ENCODE data around the gene DUSP7. TPM values are rescaled to one million over a fixed set of nuclear protein-coding genes. Genes with fewer than 3 reads are reported as not detected.
A peak's percentile ranks its signal among the peaks of the same experiment; 100 is the strongest.

Gene DUSP7
- total and polyA plus RNA-seq, 9 of the 15 experiments (the other 6 are each of a cell fraction or from before 2014, with no cell fraction given) = 0.45 to 15.8 (median 8.2) TPM

GRCh38 chr3:52030714-52031310, 25.6 kb downstream of the DUSP7 start:
- ATAC-seq = no peak
- CTCF ChIA-PET (ENCODE audit: low intra/inter-chr PET ratio) = no interaction called here

GRCh38 chr3:52029535-52029934, 26.8 kb downstream of the DUSP7 start:
- H3K27ac ChIP-seq (ENCODE audit: extremely low read depth, low read depth, low read length) = no peak overlapping the region
- 63% methylated on average over 4 of the region's 10 CpGs for WGBS (ENCODE audit: insufficient coverage, low coverage, missing lambda C conversion rate)
- ATAC-seq (no peak), DNase-seq (ENCODE audit: extremely low read depth in 1 of 4, low spot score in 3 of 4) (no peak), FAIRE-seq (no peak)
- H3K4me2 ChIP-seq (ENCODE audit: insufficient read depth, low read length) = peak overlapping the region; percentile 52; the same call in 1 of the 2 replicates
- H3K79me2 ChIP-seq (ENCODE audit: control insufficient read depth, insufficient read depth, low read length) = no peaks in the 10 kb centered on the region
- BruUV-seq (replicated peaks) = no TSS peak
- intact Hi-C loops (cut with micrococcal nuclease) = no loop called here
- ChIA-PET POLR2A (interaction anchor here (0.7 to 0.9 kb wide), 2 partner anchors 14 to 16 kb away, joined by 4 to 6 read pairs; no protein-coding TSS in a partner anchor), CTCF (ENCODE audit: low intra/inter-chr PET ratio) (no interaction called here)
- no peaks in the 10 kb centered on the region; the same call in 1 of the 2 replicates for H4K20me1 ChIP-seq (replicated peaks; ENCODE audit: control insufficient read depth, insufficient read depth, low read length)
- H3K4me1 ChIP-seq (replicated peaks in 1 of 2; ENCODE audit: control insufficient read depth in 2 of 2, insufficient read depth in 2 of 2, low read length in 2 of 2) = peaks cover 14 to 27% of the 10 kb centered on the region in 2 experiments
- no peak for TF ChIP-seq ZKSCAN1 (IDR thresholded peaks at IDR 0.05; ENCODE audit: low read depth, low read length)
- no peak overlapping the region for H3K9ac ChIP-seq (ENCODE audit: insufficient read depth in 1 of 2, low read depth in 2 of 2, low read length in 2 of 2)
- H2AFZ ChIP-seq (ENCODE audit: low read depth, low read length) = no peak overlapping the region
- in situ Hi-C loops (cut with MboI) = no loop called here
- H3K9me1 ChIP-seq (ENCODE audit: control insufficient read depth, insufficient read depth, low read length) = no peaks in the 10 kb centered on the region
- no peaks in the 10 kb centered on the region; a peak in 1 of 5 replicates for H3K27me3 ChIP-seq (ENCODE audit: control insufficient read depth in 2 of 2, insufficient read depth in 2 of 2, low read length in 2 of 2)
- H3K4me3 ChIP-seq = no peak overlapping the region
- H3K9me3 ChIP-seq (replicated peaks; ENCODE audit: control insufficient read depth, insufficient read depth, low read depth, low read length) = no peaks in the 10 kb centered on the region
- H3K36me3 ChIP-seq (ENCODE audit: control insufficient read depth, insufficient read depth, low read length) = no peaks in the 10 kb centered on the region

More at GRCh38 chr3:52030714-52031310, 25.6 kb downstream of the DUSP7 start:
- Histone ChIP-seq H3K4me2 (ENCODE audit: insufficient read depth, low read length) (no peak overlapping the region), H4K20me1 (replicated peaks; ENCODE audit: control insufficient read depth, insufficient read depth, low read length) (no peaks in the 10 kb centered on the region; the same call in 1 of the 2 replicates), H3K36me3 (ENCODE audit: control insufficient read depth, insufficient read depth, low read length) (no peaks in the 10 kb centered on the region), H3K4me1 (replicated peaks in 1 of 2; ENCODE audit: control insufficient read depth in 2 of 2, insufficient read depth in 2 of 2, low read length in 2 of 2) (peaks cover 14 to 27% of the 10 kb centered on the region in 2 experiments), H3K4me3 (no peak overlapping the region), H3K9me3 (replicated peaks; ENCODE audit: control insufficient read depth, insufficient read depth, low read depth, low read length) (no peaks in the 10 kb centered on the region), H3K27me3 (ENCODE audit: control insufficient read depth in 2 of 2, insufficient read depth in 2 of 2, low read length in 2 of 2) (no peaks in the 10 kb centered on the region; a peak in 1 of 5 replicates), H3K9me1 (ENCODE audit: control insufficient read depth, insufficient read depth, low read length) (no peaks in the 10 kb centered on the region), H2AFZ (ENCODE audit: low read depth, low read length) (no peak overlapping the region), H3K79me2 (ENCODE audit: control insufficient read depth, insufficient read depth, low read length) (no peaks in the 10 kb centered on the region), H3K9ac (ENCODE audit: insufficient read depth in 1 of 2, low read depth in 2 of 2, low read length in 2 of 2) (no peak overlapping the region), H3K27ac (ENCODE audit: extremely low read depth, low read depth, low read length) (no peak overlapping the region)
- in situ Hi-C loops (cut with MboI) = no loop called here
- TF ChIP-seq HMGN3 (IDR thresholded peaks at IDR 0.05; ENCODE audit: borderline replicate concordance, extremely low read depth, insufficient read length, low read depth, low read length) = no peak
- DNase-seq (ENCODE audit: extremely low read depth in 1 of 4, low spot score in 3 of 4) = no peak
- intact Hi-C loops (cut with micrococcal nuclease) = no loop called here
- FAIRE-seq = no peak
- 67% methylated on average over 7 of the region's 11 CpGs for WGBS (ENCODE audit: insufficient coverage, low coverage, missing lambda C conversion rate)
- POLR2A ChIA-PET = interaction anchor here (0.7 kb wide), 2 partner anchors 35 to 166 kb away, joined by 4 to 5 read pairs; partner anchors contain the start of gene RPL29
- no TSS peak for BruUV-seq (replicated peaks)
